AG09319 (cell line): ENCODE measurements around the gene HYOU1.

Source experiments
- DNase-seq: peaks from one replicate; pipeline ENCODE4 v3.0.0-alpha.2; 2010; ENCODE audit warnings: low read depth; ENCODE audit errors: extremely low read depth
- TF ChIP-seq, protein P1 (sequence below): IDR thresholded peaks from 2 replicates; pipeline ENCODE4 v1.5.1; 2011; ENCODE audit warnings: low read depth, mild to moderate bottlenecking, inconsistent platforms, low read length, moderate library complexity

HYOU1 gene

DNA sequence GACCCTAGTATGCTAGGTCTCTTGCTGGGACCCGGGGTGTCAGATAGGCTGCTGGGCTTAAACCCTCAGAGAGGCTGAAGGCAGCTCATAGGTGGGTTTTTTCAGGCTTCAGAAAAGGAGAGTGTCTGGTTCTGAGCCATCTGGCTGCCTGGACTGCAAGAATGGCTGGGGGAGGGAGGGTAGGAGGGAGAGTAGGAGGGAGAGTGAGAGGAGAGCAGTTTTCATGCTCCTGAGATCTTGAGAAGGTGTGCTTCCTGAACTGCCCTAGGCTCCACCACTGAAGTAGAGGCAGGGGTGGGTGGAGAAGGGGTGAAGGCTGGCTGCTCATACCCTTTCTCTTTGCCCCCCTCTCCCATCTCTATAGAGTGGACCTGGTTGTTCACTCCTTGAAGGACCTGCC lies 32.3 kb upstream of the HYOU1 start:
- no peak for DNase-seq
- TF ChIP-seq, protein P1, sequence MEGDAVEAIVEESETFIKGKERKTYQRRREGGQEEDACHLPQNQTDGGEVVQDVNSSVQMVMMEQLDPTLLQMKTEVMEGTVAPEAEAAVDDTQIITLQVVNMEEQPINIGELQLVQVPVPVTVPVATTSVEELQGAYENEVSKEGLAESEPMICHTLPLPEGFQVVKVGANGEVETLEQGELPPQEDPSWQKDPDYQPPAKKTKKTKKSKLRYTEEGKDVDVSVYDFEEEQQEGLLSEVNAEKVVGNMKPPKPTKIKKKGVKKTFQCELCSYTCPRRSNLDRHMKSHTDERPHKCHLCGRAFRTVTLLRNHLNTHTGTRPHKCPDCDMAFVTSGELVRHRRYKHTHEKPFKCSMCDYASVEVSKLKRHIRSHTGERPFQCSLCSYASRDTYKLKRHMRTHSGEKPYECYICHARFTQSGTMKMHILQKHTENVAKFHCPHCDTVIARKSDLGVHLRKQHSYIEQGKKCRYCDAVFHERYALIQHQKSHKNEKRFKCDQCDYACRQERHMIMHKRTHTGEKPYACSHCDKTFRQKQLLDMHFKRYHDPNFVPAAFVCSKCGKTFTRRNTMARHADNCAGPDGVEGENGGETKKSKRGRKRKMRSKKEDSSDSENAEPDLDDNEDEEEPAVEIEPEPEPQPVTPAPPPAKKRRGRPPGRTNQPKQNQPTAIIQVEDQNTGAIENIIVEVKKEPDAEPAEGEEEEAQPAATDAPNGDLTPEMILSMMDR, result no peak

DNA sequence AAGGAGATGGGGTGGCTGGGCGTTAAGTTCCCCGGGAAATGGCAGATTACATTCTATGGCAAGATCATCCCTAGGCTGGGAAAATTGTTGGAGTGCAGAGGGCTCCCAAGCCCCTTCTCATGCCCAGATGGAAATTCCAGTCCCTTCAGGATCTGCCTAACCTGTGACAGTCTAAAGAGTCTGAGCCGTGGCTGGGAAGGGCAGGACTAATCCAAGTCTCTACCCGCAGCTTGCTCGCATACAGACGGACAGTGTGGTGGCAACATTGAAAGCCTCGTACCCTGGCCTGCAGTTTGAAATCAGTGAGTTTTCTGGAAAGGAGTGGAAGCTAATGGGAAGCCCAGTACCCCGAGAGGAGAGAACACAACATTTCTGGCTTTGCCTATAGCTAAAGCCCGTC lies 31.4 kb upstream of the HYOU1 start:
- TF ChIP-seq, protein P1, result no peak
- no peak for DNase-seq

DNA sequence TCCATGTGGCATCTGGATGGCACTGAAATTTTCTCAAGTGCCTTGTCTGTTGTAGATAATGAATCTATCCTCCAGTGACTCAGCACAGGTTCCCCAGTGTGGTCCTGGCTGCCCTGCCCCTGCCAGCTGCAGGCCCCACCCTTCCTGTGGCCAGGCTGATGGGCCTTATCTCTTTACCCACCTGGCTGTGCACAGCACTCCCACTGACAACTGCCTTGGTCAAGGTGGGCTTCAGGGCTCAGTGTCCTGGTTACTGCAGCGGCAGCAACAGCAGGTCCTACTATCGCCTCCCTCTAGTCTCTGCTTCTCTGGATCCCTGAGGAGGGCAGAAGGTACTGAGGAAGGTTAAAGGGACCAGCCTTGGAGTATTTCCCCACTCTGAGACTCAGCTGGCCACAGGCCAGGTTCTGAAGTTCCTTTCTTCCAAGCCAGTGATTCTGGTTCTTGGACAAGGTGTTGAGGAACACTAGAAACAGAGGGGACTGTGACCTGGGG lies 30.8 kb upstream of the HYOU1 start:
- DNase-seq, result no peak
- TF ChIP-seq, protein P1, result no peak

DNA sequence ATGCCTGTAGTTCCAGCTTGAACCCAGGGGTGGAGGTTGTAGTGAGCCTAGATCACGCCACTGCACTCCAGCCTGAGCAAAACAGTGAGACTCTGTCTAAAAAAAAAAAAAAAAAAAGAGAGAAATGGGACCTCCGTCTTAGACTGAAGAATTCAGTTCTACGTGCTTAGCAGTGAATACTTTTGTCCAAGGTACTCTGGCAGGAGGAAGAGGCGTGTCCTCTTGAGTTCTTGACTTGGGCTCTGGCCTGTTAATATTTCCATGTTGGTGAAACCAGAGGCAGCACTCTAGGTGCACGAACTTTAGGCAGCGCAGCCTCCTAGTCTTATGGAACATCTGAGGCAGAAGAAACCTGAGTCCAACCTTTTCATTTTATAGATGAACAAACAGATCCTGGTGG lies 30.1 kb upstream of the HYOU1 start:
- DNase-seq, result no peak
- TF ChIP-seq, protein P1, result no peak

DNA sequence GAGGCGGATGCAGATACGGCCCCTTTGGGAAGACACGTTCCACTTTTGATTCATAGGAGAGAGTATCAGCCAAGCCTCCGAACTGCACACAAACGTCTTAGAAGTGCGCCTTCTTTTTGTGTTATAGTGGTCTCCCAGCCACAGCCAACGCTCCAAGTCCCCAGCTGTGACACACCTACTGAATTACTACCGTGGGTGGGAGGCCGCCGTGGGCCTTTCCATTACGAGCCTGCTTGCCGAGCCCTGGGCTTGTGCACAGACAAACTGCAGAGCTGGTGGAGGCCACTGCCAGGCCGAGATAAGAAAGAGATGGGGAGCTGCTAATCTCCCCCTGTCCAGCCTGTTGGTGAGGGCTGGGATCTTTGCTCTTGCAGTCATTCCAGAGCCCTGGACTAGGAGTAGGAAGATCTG lies 28.4 kb upstream of the HYOU1 start:
- no peak for DNase-seq
- TF ChIP-seq, protein P1, result no peak

DNA sequence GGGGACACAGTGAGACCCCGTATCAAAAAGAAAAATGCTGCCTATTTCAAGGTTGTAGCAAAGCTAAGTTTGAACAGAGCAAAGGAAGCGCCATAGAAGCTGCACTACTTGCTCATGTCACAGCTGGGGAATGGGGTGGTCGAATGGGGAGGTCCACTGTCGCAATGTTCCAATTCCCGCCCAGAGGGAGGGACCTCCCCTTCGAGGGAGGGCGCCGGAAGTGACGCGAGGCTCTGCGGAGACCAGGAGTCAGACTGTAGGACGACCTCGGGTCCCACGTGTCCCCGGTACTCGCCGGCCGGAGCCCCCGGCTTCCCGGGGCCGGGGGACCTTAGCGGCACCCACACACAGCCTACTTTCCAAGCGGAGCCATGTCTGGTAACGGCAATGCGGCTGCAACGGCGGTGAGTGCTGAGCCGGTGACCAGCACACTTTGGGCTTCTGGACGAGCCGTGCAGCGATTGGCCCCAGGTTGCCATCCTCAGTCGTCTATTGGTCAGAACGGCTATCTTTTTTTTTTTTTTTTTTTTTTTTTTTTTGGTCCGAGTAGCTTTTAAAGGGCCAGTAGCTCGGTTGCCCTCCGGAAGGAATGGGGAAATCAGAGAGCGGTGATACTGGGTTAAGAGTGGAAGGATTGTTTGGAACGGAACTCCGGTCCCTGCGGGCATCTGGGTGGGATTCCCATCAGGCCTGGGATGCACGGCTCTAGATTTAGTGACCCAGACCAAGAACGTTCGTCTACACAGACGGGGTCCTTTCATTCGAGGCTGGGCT lies 27.8 kb upstream of the HYOU1 start, which contains the start of gene HMBS:
Gene HMBS, plus strand, starts transcription at position 219 of the 774 bp plus-strand sequence. Its CDS starts 153 bp downstream, at position 372.
- DNase-seq, result peak; percentile 69
- TF ChIP-seq, protein P1, result no peak

DNA sequence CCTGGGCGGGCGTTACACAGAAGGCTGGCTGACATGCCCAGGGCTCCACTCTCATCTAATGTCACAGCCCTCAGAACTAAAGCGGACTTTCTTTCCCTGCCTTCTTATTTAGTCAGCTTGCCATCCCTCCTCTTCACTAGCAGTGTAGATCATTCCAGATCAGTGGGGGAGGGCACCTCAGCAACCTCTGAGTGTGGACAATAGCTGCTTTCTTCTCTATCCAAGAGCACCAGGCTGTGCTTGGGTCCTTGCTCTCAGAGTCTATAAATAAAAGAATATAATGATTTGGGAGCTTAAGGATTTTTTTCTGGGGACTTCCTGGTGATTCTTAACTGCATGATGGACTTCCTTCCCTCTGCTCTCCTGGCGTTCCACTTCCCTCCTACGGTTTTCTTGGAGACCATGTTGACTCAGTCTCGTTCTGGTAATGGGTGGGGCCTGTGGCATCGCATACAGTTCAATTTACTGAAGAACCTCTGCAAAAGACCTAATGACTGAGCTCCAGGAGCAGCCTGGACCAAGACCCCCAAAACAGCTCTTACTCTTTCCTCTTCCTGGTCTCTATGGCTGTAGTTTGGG lies 24.8 kb upstream of the HYOU1 start:
- TF ChIP-seq, protein P1, result no peak
- DNase-seq, result no peak
